Motor neuron (in vitro differentiated cells): ENCODE measurements around the gene SLC7A10. TPM values are rescaled to one million over a fixed set of nuclear protein-coding genes. Genes with fewer than 3 reads are reported as not detected.

ENCODE experiments used
- ATAC-seq, 8 experiments: fragments of 200-7000 bp; cut with Tn5 transposase; replicated peaks in 6 of 8; 2 replicates each; pipeline ENCODE4 v1.8.0; 2021; ENCODE audit warnings: mild to moderate bottlenecking in 8 of 8, moderate library complexity in 8 of 8
- H3K27ac ChIP-seq, 2 donors: fragments of 250-450 bp; sonication (Bioruptor Pico); 2 replicates each; pipeline ENCODE4 v1.9.0; 2021; ENCODE audit warnings: antibody characterized with exemption in 2 of 2, mild to moderate bottlenecking in 2 of 2, moderate library complexity in 1 of 2
- H3K4me1 ChIP-seq, 2 donors: fragments of 250-450 bp; sonication (Bioruptor Pico); replicated peaks in 1 of 2; 2 replicates each; pipeline ENCODE4 v1.6.1; 2021; ENCODE audit warnings: antibody characterized with exemption in 2 of 2, mild to moderate bottlenecking in 2 of 2, moderate library complexity in 1 of 2
- H3K4me3 ChIP-seq, 5 donors: fragments of 250-450 bp; sonication (Bioruptor Pico); 2 replicates each; pipeline ENCODE4 v1.9.0; 2021; ENCODE audit warnings: antibody characterized with exemption in 5 of 5, mild to moderate bottlenecking in 5 of 5, moderate library complexity in 4 of 5
- WGBS, 10 experiments: fragments of 450-650 bp; shearing (Covaris generic); methylation state at CpG; one replicate each; pipeline ENCODE4 v1.0.0; 2022; 5-methylcytosine and 5-hydroxymethylcytosine counted together
- in situ Hi-C, 9 experiments: fragments of 400-800 bp; cut with MboI; loops; one replicate each; pipeline ENCODE4 v1.15.0; 2021; ENCODE audit warnings: low sequenced_read_pairs in 9 of 9, low pct_unique_long_range_greater_than_20kb in 2 of 9; ENCODE audit not compliant: unreplicated experiment in 9 of 9
- total RNA-seq, 8 experiments: library from RNA; unstranded; fragments of 300-600 nt; gene quantifications; 2 replicates each; pipeline versions ENCODE4 v1.2.3 to v1.2.4, GENCODE V29; 2022

SLC7A10 gene
- total RNA-seq, 8 experiments from 2014 or later = 0.20 to 1.7 (median 0.43) TPM

DNA sequence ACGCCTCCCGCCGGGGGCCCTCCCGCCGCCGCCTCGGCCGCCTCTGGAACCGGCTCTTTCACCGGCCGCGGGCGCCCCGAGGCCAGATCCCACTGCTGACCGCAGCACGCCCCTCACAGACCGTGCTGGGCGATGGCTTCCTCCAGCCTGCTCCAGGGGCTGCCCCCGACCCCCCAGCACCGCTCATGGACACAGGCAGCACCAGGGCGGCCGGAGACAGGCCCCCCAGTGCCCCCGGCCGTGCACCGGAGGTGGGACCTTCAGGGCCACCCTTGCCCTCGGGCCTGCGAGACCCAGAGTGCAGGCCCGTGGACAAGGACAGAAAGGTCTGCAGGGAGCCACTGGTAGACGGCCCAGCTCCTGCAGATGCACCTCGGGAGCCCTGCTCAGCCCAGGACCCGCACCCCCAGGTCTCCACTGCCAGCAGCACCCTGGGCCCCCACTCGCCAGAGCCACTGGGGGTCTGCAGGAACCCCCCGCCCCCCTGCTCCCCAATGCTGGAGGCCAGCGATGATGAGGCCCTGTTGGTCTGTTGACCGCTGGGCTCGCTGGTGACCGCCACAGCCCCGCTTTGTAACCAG lies 18.5 kb downstream of the SLC7A10 start:
- in situ Hi-C loops = no loop called here
- peak in 3 of 8 experiments; percentile 12 to 18 (median 14) for ATAC-seq
- no CpG with 5 or more reads among the region's 38 CpGs for WGBS, 10 experiments
- Histone ChIP-seq H3K4me1 (no peaks in the 10 kb centered on the region), H3K27ac (no peak overlapping the region), H3K4me3 (no peak overlapping the region)

DNA sequence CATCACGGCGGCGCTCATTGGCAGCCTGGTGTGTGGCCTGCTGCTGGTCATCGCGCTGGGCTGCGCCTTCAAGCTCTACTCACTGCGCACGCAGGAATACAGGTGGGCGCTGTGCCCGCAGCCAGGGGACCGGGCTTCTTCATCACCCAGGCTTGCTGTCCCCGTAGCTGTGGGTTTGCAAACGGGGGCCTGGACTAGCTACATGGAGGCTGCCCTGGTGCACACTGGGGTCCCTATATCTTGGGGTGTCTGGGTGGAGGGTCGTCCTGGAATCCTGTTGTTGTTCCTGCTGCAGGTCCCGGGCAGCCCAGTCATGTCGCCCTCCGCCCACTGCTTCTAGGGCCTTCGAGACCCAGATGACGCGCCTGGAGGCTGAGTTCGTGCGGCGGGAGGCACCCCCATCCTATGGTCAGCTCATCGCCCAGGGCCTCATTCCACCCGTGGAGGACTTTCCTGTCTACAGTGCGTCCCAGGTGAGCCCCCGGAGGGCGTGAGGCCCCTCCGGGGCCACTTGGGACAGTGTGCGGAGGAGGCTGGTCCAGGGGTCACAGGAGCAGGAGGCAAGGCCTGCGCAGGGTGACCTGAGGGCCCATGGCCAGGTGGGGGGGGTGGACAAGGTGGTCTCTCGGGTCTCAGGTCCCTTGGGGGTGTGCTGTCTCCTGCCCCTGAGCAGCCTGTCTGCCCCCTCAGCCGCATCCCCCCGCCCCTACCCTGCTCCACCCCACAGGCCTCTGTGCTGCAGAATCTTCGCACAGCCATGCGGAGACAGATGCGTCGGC lies 19.2 kb downstream of the SLC7A10 start:
- in situ Hi-C loops = no loop called here
- no peak overlapping the region for H3K27ac ChIP-seq
- no peak overlapping the region for H3K4me3 ChIP-seq
- H3K4me1 ChIP-seq = no peaks in the 10 kb centered on the region
- WGBS, 10 experiments = 96 to 98% methylated on average over 4 to 8 of the region's 38 CpGs; no CpG with 5 or more reads in 8 of the 10 experiments
- peak in 2 of 8 experiments; percentile 37 to 39 for ATAC-seq

DNA sequence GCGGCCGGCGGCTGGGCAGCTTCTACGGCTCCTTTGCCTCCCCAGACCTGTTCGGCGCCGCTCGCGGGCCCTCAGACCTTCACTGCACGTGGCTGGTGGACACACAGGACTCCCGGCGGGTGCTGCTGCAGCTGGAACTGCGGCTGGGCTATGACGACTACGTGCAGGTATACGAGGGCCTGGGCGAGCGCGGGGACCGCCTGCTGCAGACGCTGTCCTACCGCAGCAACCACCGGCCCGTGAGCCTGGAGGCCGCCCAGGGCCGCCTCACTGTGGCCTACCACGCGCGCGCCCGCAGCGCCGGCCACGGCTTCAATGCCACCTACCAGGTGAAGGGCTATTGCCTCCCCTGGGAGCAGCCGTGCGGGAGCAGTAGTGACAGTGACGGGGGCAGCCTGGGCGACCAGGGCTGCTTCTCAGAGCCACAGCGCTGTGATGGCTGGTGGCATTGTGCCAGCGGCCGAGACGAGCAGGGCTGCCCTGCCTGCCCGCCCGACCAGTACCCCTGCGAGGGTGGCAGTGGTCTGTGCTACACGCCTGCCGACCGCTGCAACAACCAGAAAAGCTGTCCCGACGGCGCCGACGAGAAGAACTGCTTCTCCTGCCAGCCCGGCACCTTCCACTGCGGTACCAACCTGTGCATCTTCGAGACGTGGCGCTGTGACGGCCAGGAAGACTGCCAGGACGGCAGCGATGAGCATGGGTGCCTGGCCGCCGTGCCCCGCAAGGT lies 20.0 kb downstream of the SLC7A10 start:
- Histone ChIP-seq H3K4me1 (no peaks in the 10 kb centered on the region), H3K4me3 (no peak overlapping the region), H3K27ac (no peak overlapping the region)
- WGBS, 10 experiments = 96 to 100% (median 96%) methylated on average over 4 to 5 of the region's 64 CpGs; no CpG with 5 or more reads in 7 of the 10 experiments
- no peak for ATAC-seq
- in situ Hi-C loops = no loop called here

DNA sequence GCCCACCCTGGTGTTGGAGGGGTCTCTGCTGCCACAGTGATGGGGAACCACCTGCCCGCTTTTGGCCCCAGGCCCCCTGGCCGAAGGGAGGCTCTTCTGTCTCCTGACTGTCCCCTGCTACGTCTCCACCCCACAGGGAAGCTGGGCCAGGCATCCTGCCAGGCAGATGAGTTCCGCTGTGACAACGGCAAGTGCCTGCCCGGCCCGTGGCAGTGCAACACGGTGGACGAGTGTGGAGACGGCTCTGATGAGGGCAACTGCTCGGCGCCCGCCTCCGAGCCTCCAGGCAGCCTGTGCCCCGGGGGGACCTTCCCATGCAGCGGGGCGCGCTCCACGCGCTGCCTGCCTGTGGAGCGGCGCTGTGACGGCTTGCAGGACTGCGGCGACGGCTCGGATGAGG lies 20.5 kb downstream of the SLC7A10 start:
- in situ Hi-C loops = no loop called here
- ATAC-seq = no peak
- Histone ChIP-seq H3K4me1 (no peaks in the 10 kb centered on the region), H3K27ac (no peak overlapping the region), H3K4me3 (no peak overlapping the region)
- WGBS, 10 experiments = 80 to 92% (median 87%) methylated on average over 2 to 5 of the region's 27 CpGs; no CpG with 5 or more reads in 7 of the 10 experiments

DNA sequence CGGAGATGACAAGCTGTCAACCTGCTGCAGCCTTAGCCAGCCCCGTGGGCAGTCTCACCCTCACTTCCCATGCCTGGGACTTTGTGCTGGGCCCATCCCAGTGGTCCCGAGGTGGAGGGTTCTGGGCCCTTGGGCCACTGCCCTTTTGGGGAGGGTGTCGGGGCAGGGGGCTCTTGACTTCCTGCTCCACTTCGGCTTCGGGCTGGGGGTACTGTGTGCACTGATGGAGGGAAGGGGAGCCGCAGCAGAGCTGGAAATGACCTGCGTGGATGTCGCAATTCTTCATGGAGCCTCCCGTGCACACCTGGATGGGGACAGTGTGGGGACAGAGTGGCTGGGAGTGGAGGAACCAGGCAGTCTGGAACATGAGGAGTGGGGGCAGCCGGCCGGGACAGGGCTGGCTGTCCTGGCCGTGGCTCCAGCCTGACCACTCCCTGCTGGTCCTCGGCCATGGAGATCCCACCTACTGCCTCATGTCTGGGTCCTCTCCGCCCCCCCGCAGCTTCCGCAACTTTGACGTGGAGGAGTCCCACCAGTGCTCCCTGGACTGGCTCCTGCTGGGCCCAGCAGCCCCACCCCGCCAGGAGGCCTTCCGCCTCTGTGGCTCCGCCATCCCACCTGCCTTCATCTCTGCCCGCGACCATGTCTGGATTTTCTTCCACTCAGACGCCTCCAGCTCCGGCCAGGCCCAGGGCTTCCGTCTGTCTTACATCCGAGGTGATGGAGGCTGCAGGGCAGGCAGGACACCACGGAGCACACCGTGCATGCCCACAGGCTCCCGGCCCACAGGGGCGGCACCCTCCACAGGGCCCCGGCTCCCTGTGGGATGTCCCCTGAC lies 21.3 kb downstream of the SLC7A10 start:
- 88 to 100% (median 94%) methylated on average over 1 to 5 of the region's 32 CpGs; no CpG with 5 or more reads in 7 of the 10 experiments for whole genome bisulfite sequencing, 10 experiments

DNA sequence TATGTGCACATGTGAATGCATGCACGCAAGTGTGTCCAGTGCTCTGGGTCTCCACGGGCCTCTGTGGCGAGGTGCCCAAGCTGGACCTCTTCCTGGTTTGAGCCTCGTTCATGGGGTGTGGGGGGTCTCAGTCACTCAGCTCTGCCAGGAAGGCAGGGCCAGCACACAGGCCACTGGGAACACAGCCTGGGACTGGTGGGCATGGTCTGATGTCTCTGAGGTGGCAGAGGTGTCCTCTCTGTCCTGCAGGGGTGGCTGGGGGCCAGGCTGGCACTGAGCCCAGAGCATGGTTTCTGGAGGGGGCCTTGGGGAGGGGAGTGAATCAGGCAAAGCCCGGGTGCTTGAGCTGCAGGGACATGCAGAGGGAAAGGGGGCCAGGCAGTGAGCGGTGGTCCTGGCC lies 22.1 kb downstream of the SLC7A10 start:
- Histone ChIP-seq H3K27ac (no peak overlapping the region), H3K4me1 (no peaks in the 10 kb centered on the region), H3K4me3 (no peak overlapping the region)
- WGBS, 10 experiments = 60 to 100% (median 100%) methylated on average over 1 to 3 of the region's 6 CpGs; no CpG with 5 or more reads in 5 of the 10 experiments
- in situ Hi-C loops = no loop called here
- no peak for ATAC-seq

More for the DNA sequence above, 21.3 kb downstream of the SLC7A10 start:
- no peak overlapping the region for H3K27ac ChIP-seq
- ATAC-seq = peak in 1 of 8 experiments; percentile 3
- no peak overlapping the region for H3K4me3 ChIP-seq
- in situ Hi-C loops = no loop called here
- H3K4me1 ChIP-seq = no peaks in the 10 kb centered on the region

DNA sequence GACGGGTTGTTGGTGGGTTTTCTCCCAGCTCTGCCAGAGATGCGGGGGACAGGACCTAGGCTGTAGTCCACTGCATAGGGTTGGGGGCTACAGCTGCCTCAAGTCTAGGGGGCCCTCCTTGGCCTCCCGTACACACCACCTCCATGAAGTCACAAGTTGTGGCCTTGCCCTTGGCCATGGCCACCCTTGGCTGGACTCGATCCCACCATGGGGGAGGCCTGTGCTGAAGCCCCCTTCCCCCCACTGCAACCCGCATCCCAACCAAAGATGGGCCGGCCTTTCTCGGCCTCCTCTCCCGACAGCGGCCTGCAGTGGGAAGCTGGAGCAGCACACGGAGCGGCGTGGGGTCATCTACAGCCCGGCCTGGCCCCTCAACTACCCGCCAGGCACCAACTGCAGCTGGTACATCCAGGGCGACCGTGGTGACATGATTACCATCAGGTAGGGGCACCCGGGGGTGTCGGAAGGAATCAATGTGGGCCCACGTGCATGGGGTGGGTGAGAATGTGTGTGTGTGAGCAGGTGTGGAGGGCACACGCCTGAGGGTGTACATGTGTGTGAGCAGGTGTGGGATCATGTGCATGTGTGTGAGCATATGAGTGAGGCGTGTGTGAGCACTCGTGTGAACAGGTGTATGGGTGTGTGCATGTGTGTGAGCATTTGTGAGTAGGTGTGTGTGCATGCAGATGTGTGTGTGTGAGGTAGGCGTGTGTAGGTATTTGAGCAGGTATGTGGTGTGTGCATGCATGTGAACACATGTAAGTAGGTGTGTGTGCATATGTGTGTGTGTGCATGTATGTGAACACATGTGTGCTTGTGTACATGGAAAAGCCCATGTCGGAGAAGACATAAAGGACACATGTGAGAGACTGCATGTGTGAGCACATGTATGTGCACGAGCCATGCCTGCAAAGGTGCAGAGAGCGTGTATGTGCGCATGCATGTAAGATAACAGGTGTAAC lies 22.8 kb downstream of the SLC7A10 start:
- in situ Hi-C loops = no loop called here
- no peaks in the 10 kb centered on the region for H3K4me1 ChIP-seq
- WGBS, 10 experiments = 20 to 100% (median 70%) methylated on average over 1 to 6 of the region's 27 CpGs; no CpG with 5 or more reads in 2 of the 10 experiments
- no peak overlapping the region for H3K4me3 ChIP-seq
- H3K27ac ChIP-seq = no peak overlapping the region
- no peak for ATAC-seq

DNA sequence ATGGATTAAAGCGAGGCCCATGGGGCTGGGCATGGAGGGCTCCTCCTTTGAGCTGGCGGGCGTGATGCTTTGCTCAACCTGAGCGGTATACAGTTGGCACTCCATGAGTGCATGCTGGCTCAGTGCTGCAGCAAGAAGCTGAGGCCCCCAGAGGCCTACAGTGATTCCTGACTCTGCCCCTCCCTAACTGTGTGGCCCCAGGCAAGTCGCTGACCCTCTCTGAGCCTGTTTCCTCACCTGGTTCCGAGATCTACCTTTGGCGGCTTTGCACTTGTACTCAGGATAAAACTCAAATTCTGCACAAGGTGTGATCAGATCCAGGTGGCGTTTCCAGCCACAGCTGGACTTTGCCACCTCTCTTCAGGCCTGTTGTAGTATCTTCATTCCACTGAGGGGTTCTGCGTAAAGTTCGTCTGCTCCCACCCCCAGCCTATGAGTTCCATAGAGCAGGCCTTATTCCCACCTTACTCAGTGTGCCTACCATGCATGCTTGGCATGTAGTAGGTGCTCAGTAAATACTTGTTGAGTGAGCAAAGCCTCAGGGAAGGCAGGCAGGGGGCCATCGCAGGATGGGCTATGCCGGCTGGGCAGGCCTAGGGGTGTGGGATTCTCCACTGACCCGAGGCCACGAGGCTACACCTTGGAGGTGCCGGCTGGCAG lies 23.6 kb downstream of the SLC7A10 start:
- Histone ChIP-seq H3K4me3 (no peak overlapping the region), H3K4me1 (no peaks in the 10 kb centered on the region), H3K27ac (no peak overlapping the region)
- WGBS, 10 experiments = 40 to 100% (median 97%) methylated on average over 1 to 3 of the region's 15 CpGs; no CpG with 5 or more reads in 2 of the 10 experiments
- no peak for ATAC-seq
- in situ Hi-C loops = no loop called here

DNA sequence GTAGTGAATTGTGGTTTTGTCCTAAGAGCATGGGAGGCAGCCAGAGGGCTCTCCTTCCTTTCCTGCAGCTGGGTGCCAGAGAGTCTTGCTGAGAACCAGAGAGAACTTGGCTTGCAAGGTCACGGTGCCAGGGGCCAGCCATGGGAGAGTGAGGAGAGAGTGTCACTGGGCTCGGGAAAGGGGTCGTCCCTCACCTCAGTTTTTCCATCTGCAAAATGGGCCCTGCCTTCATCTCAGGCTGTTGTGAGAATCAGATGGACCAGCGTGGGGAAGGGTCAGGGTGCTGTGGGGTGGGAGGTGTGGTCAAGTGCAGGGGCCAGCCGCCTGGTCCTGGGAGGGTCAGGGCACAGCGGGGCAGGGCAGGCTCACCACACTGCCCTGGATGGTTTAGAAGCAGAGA lies 24.2 kb downstream of the SLC7A10 start:
- Histone ChIP-seq H3K27ac (no peak overlapping the region), H3K4me3 (no peak overlapping the region), H3K4me1 (no peaks in the 10 kb centered on the region)
- WGBS, 10 experiments = 63 to 100% (median 100%) methylated on average over 1 to 3 of the region's 6 CpGs; no CpG with 5 or more reads in 6 of the 10 experiments
- no peak for ATAC-seq
- in situ Hi-C loops = no loop called here

DNA sequence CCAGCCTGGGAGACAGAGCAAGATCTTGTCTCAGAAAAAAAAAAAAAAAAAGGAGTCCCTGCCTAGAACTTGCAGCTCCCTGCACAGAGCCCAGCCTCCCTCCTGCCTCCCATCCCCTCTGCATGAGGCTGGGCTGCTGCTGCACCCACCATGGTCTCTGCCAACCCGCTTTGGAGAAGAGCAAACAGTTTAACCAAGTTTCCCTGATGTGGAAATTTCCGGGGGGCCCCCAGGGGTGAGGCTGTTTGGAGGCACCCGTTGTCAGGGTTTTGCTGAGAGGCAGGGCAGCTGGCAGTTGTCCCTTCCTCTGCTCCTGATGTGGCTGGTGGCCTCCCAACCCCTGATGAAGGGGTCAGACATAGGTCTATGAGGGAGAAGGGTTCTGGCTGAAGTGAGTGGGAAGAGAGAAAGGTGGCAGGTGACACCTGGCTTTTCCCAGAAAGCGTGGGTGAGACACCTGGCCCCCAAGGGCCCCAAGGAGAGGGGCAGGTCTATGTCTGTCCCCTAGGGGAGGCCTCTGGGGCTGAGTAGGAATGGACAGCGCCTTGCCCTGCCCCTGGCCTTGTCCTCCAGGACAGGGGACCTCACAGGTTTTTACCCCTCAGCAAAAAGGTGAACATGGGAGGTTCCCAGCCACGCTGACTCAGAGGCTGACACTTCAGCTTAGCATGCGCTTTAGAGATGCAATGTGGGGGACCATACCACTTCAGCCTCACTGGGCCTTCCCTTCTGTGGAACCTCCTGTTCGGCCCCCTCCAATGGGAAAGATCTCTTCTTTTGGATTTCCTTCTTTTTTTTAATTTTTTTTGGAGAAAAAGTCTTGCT lies 26.0 kb downstream of the SLC7A10 start:
- no peak for ATAC-seq
- WGBS, 10 experiments = 43 to 100% (median 78%) methylated on average over 1 to 3 of the region's 8 CpGs; no CpG with 5 or more reads in 4 of the 10 experiments
- peaks cover 5 to 7% of the 10 kb centered on the region in 2 donors for H3K4me1 ChIP-seq
- H3K27ac ChIP-seq = peak overlapping the region in 1 of 2 donors; percentile 11
- H3K4me3 ChIP-seq = no peak overlapping the region
- in situ Hi-C loops = no loop called here

DNA sequence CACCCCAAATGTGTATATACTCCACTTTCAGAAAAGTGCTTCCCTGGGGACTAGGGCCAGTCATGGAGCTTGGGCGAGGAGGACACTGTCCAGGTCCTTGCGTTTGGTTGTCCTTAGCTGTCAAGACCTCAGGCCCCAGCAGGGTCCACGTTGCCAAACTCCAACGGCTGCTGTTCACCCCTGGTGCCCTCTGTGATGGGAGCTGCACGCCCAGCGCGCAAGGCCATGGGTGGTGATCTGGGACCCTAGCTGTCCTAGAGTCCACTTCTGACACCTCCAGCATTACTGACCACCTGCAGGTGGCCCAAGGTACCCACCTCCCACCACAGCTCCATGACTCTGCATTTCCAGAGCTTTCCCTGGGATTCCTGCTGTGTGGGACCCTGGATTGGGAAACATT lies 27.5 kb downstream of the SLC7A10 start:
- 80 to 100% (median 93%) methylated on average over 1 to 3 of the region's 7 CpGs; no CpG with 5 or more reads in 7 of the 10 experiments for WGBS, 10 experiments
- in situ Hi-C loops = no loop called here
- H3K27ac ChIP-seq = no peak overlapping the region
- no peak for ATAC-seq
- peaks cover 10 to 14% of the 10 kb centered on the region in 2 donors for H3K4me1 ChIP-seq
- H3K4me3 ChIP-seq = no peak overlapping the region
